Ascending aorta (tissue), 2 donors: ENCODE measurements around the gene ARAP3. TPM values are rescaled to one million over a fixed set of nuclear protein-coding genes. Genes with fewer than 3 reads are reported as not detected.

Source experiments
- DNase-seq, 2 donors: peaks; one replicate each; pipeline ENCODE4 v3.0.0-alpha.2; 2019; ENCODE audit warnings: low spot score in 2 of 2
- H3K27ac ChIP-seq, 2 donors: fragments of 200-600 bp; sonication (generic); one replicate each; pipeline ENCODE4 v1.5.1; 2016 to 2017; ENCODE audit warnings: mild to moderate bottlenecking in 1 of 2
- H3K27me3 ChIP-seq: fragments of 200-600 bp; sonication (generic); one replicate; pipeline ENCODE4 v1.5.1; 2017
- H3K36me3 ChIP-seq, 2 donors: fragments of 200-600 bp; sonication (generic); one replicate each; pipeline ENCODE4 v1.5.1; 2016
- H3K4me1 ChIP-seq, 2 donors: fragments of 200-600 bp; sonication (generic); one replicate each; pipeline ENCODE4 v1.5.1; 2016 to 2017; ENCODE audit warnings: mild to moderate bottlenecking in 1 of 2
- H3K4me3 ChIP-seq, 2 donors: fragments of 200-600 bp; sonication (generic); one replicate each; pipeline ENCODE4 v1.5.1; 2016 to 2017; ENCODE audit warnings: mild to moderate bottlenecking in 1 of 2
- H3K9me3 ChIP-seq, 2 donors: fragments of 200-600 bp; sonication (generic); one replicate each; pipeline ENCODE4 v1.5.1; 2016
- intact Hi-C: fragments of 100-400 bp; cut with DNase I; formaldehyde crosslinking; loops from one replicate; pipeline ENCODE4 v1.15.1; 2023
- total RNA-seq: library from RNA; depleted of rRNA; stranded (reverse); fragments of >200 nt; gene quantifications from one replicate; pipeline ENCODE4 v1.1.0, GENCODE V29; 2016
- TF ChIP-seq, protein P1 (sequence below), 3 experiments: fragments of 200-600 bp in 2 of 3; fragments of 450-650 bp in 1 of 3; sonication (generic) in 2 of 3; IDR thresholded peaks; one replicate each; pipeline ENCODE4 v1.5.1; 2016 to 2019; ENCODE audit warnings: antibody characterized with exemption in 3 of 3, mild to moderate bottlenecking in 1 of 3, moderate library complexity in 1 of 3

ARAP3 gene
- total RNA-seq, 1 donor from 2014 or later, result 55.5 TPM

DNA sequence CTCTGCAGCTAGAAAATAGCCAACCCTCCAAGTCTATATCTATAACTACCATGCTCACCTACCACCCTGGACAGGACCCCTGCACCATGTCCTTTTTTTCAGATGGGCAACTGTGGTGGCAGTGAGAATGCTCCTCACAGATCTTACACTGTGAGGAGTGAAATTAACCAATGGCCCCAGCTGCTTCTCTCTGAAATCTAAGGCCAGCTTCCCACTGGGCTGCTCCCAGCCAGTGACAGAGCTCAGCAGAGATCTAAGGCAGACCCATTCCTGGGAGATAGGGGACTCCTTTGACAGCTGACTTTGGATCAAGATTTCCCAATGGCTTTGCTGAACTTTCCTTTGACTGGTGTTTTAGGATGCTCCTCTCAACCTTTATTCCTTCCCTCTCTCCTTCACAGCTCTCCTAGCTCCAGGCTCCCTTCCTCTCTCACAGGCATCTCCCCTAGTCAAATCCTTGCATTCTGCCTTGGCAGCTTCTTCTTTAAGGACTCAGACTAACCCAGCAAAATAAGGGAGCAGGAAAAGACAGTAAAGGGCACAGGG is 1.6 kb upstream of the ARAP3 start:
- peak overlapping the region in 1 of 2 donors; percentile 4 for H3K27ac ChIP-seq

DNA sequence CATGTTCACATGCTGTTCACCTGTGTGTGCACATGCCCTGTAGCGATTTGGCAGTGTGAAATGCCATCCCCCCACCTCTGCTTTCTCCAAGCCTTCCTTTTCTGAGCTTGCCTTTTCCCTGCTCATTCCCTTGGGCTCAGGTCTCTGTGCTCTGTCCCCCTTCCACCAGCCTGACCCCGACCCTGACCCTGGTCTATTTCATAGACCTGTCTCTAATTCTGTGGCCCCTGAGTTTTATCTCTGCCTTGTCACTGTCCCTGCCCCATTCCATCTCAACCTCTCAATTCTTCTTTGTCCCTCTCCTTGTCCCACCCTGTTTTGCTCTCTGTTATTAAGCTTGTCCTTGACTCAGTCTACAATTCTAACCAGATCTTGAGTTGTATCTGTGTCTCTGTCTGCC is 735 bp downstream of the ARAP3 start:
- intact Hi-C loops, result no loop called here
- Histone ChIP-seq H3K4me1 (peaks cover 4 to 17% of the 10 kb centered on the region in 2 donors), H3K27ac (peak overlapping the region; percentile 80 to 94), H3K36me3 (peaks cover 0 to 5% of the 10 kb centered on the region in 2 donors), H3K27me3 (no peaks in the 10 kb centered on the region), H3K4me3 (peak overlapping the region; percentile 70 to 81), H3K9me3 (no peaks in the 10 kb centered on the region)
- no peak for DNase-seq
- TF ChIP-seq, protein P1, sequence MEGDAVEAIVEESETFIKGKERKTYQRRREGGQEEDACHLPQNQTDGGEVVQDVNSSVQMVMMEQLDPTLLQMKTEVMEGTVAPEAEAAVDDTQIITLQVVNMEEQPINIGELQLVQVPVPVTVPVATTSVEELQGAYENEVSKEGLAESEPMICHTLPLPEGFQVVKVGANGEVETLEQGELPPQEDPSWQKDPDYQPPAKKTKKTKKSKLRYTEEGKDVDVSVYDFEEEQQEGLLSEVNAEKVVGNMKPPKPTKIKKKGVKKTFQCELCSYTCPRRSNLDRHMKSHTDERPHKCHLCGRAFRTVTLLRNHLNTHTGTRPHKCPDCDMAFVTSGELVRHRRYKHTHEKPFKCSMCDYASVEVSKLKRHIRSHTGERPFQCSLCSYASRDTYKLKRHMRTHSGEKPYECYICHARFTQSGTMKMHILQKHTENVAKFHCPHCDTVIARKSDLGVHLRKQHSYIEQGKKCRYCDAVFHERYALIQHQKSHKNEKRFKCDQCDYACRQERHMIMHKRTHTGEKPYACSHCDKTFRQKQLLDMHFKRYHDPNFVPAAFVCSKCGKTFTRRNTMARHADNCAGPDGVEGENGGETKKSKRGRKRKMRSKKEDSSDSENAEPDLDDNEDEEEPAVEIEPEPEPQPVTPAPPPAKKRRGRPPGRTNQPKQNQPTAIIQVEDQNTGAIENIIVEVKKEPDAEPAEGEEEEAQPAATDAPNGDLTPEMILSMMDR (IDR thresholded peaks at IDR 0.05), result no peak

More for the DNA sequence above, 1.6 kb upstream of the ARAP3 start:
- Histone ChIP-seq H3K27me3 (no peaks in the 10 kb centered on the region), H3K9me3 (no peaks in the 10 kb centered on the region), H3K36me3 (no peaks in the 10 kb centered on the region), H3K4me1 (peaks cover 4 to 17% of the 10 kb centered on the region in 2 donors), H3K4me3 (no peak overlapping the region)
- TF ChIP-seq, protein P1 (IDR thresholded peaks at IDR 0.05), result no peak
- intact Hi-C loops, result no loop called here
- no peak for DNase-seq

DNA sequence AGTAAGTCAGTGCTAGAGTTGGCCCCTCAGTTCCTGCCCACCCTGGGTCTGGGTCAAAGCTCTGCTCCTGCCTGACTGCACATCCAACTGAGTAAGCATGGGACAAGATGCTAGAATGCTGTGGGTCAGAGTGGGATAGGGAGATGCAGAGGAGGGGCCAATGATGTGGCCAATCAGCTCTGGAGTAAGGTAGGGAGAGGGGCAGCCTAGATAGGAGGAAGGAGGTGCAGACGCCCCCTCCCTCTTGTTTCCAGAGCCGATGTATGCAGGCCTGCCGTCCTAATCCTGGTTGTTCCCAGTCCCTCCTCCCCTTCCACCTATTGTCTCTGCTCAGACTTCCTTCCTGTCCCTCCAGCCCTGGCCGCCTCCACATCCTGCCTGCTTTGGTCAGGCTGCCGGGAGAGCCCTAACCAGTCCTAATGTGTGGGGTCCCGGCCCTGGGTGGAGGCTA is 1.3 kb downstream of the ARAP3 start:
- Histone ChIP-seq H3K4me3 (peak overlapping the region in 1 of 2 donors; percentile 81), H3K9me3 (no peaks in the 10 kb centered on the region), H3K27ac (peak overlapping the region; percentile 80 to 94), H3K4me1 (peaks cover 4 to 17% of the 10 kb centered on the region in 2 donors), H3K36me3 (peaks cover 0 to 5% of the 10 kb centered on the region in 2 donors), H3K27me3 (no peaks in the 10 kb centered on the region)
- DNase-seq, result no peak
- intact Hi-C loops, result no loop called here
- TF ChIP-seq, protein P1 (IDR thresholded peaks at IDR 0.05), result no peak

DNA sequence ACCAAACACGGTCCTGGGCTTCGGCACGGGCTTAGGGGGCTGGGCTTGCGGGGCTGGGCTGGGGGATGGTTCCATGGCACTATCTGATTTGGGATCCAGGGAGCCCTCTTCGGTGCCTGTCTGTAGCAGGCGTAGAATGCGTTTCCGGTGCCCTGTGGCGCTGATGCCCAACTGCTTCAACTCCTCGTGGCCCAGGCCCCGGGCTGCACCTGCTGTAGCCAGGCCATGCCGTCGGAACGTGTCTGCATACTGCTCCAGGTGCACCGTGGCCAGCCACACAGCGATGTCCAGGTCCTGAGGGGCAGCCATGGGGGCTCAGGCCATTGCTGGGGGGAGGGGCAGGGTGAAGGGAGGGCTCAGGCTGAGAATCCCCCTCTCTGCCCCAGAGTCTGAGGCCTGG is 1.9 kb downstream of the ARAP3 start:
- TF ChIP-seq, protein P1 (IDR thresholded peaks at IDR 0.05), result no peak
- DNase-seq, result no peak
- intact Hi-C loops, result no loop called here
- Histone ChIP-seq H3K27ac (no peak overlapping the region), H3K27me3 (no peaks in the 10 kb centered on the region), H3K9me3 (no peaks in the 10 kb centered on the region), H3K4me1 (peaks cover 4 to 17% of the 10 kb centered on the region in 2 donors), H3K4me3 (no peak overlapping the region), H3K36me3 (peaks cover 0 to 5% of the 10 kb centered on the region in 2 donors)

DNA sequence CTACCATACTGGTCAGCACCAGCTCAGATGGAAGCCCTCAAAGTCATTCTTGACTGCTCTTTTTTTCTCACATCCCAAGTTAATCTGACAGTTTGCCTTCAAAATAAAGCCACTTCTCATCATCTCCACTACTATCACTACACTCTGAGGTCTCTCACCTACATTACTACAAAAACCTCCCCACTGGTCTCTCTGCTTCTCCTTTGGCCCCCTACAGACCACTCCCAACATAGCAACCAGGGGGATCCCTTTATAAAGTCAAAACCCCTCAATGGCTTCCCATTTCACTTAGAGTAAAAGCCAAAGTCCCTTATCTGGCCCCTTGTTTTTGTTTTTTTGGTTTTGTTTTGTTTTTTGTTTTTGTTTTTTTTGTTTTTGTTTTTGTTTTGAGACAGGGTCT is 4.6 kb downstream of the ARAP3 start:
- TF ChIP-seq, protein P1 (IDR thresholded peaks at IDR 0.05), result no peak

More for the DNA sequence above, 4.6 kb downstream of the ARAP3 start:
- Histone ChIP-seq H3K27ac (no peak overlapping the region), H3K9me3 (no peaks in the 10 kb centered on the region), H3K27me3 (no peaks in the 10 kb centered on the region), H3K4me1 (peaks cover 4 to 16% of the 10 kb centered on the region in 2 donors), H3K4me3 (no peak overlapping the region), H3K36me3 (peaks cover 0 to 9% of the 10 kb centered on the region in 2 donors)
- intact Hi-C loops, result no loop called here
- no peak for DNase-seq
